ENCODE results near the gene ARHGAP32.
"Not testable (repeated sequence)": the region's sequence is repeated elsewhere in the genome, so short reads cannot be mapped to it uniquely, and the experiment has no call there.

ARHGAP32 gene

DNA sequence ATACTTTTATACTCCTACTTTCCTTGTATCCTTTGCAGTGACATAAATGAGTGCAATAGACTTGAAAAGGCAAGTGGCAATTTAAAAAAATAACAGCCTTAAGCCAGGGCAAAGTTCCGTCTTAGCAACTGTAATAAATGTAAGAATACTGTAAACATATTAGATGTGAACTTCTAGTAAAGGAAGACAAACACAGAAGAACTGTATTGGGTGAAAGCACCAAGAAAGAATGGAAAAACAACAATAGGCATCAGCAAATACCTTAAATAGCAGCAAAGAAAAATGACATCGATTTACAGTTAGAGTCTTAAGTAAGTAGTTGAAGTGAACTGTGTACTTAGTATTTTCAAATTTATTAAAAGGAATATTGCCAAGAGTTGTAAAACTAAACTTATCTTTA is 174.0 kb downstream of the ARHGAP32 start:
- no peak for FAIRE-seq
- TF ChIP-seq PAX5 (IDR thresholded peaks at IDR 0.05; ENCODE audit: insufficient read depth, low read length, severe bottlenecking), result no peak
- no peak for DNase-seq (ENCODE audit: insufficient read length, low spot score)

DNA sequence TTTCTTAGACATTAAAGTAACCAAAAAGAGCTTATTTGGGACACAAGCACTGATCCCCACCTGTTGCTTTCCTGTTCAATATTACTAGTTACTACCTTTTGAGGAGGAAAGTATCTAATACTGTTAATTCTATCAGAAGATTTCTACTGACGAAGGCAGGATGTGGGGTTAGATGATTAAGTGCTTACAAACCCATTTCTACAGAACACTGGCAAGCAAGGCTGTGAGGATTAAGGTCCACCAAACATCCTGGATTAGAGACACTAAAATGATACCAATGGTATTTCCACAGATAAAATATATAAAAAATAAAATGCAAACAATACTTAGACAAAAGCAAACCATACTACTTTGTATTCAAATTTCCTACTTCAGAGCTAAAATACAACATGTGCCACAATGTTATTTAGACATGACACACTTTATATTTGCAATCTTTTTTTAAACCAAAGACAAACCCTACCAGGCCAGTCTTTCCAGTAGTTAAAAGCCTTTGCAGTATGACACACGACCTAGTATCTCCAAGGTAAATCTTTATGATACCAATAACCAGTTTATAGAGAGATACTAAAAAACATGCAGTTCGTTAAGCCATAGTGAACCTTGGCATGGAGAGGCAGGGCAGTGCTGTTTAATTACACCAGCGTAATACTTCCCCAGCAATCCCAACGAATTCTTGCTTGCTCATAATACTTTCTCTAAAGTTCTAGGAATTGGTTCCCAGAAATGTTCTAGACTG is 178.2 kb downstream of the ARHGAP32 start:
- no peak for TF ChIP-seq POU2F2 (IDR thresholded peaks at IDR 0.05; ENCODE audit: low read depth, low read length)
- no peak for TF ChIP-seq PAX5 (IDR thresholded peaks at IDR 0.05; ENCODE audit: insufficient read depth, low read length, severe bottlenecking)
- TF ChIP-seq POLR2A (IDR thresholded peaks at IDR 0.05; ENCODE audit: low read depth, low read length), result no peak
- no peak for TF ChIP-seq SPI1 (IDR thresholded peaks at IDR 0.05; ENCODE audit: low read depth, low read length)
- no peak for TF ChIP-seq POLR2AphosphoS5 (IDR thresholded peaks at IDR 0.05; ENCODE audit: low read depth, low read length)
- no peak for TF ChIP-seq TAF1 (IDR thresholded peaks at IDR 0.05; ENCODE audit: low read depth, low read length)
- DNase-seq (ENCODE audit: insufficient read length, low spot score), result no peak
- no peak for FAIRE-seq

DNA sequence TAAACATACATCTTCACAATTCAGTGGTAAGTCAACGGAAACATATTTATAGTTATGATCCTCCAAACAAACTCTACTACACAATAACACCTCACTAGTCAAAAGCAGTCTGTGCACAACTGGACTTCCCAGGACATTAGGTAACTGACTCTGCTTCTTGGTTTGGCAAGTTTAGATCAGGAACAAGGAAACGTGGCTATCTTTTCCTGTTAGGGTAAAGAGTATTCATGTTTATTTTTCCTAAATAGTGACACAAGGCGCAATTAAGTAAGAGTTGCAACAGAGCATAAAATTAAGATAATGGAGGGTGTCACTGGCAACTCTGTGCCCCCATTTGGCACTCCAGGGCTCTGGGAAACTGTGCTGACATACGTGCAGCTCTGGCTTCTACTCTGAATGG is 179.2 kb downstream of the ARHGAP32 start:
- TF ChIP-seq SPI1 (IDR thresholded peaks at IDR 0.05; ENCODE audit: low read depth, low read length), result no peak
- no peak for TF ChIP-seq POLR2A (IDR thresholded peaks at IDR 0.05; ENCODE audit: low read depth, low read length)
- no peak for TF ChIP-seq PAX5 (IDR thresholded peaks at IDR 0.05; ENCODE audit: insufficient read depth, low read length, severe bottlenecking)
- TF ChIP-seq POU2F2 (IDR thresholded peaks at IDR 0.05; ENCODE audit: low read depth, low read length), result no peak
- DNase-seq (ENCODE audit: insufficient read length, low spot score) (no peak), FAIRE-seq (no peak)

DNA sequence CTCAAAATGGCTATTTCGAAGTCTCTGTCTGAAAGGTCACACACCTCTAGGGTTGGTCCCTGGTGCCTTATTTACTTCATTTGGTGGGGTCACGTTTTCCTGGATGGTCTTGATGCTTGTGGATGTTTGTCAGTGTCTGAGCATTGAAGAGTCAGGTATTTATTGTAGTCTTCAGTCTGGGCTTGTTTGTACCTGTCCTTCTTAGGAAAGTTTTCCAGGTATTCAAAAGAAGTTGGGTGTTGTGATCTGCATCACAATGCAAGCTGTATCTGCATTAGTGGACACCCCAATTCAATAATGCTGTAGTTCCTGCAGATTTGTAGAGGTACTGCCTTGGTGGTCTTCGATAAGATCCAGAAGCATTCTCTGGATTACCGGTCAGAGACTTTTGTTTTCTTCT is 186.0 kb downstream of the ARHGAP32 start:
- no peak for TF ChIP-seq POLR2A (IDR thresholded peaks at IDR 0.05; ENCODE audit: low read depth, low read length)
- no peak for TF ChIP-seq PAX5 (IDR thresholded peaks at IDR 0.05; ENCODE audit: insufficient read depth, low read length, severe bottlenecking)
- no peak for TF ChIP-seq POLR2AphosphoS5 (IDR thresholded peaks at IDR 0.05; ENCODE audit: low read depth, low read length)
- no peak for TF ChIP-seq POU2F2 (IDR thresholded peaks at IDR 0.05; ENCODE audit: low read depth, low read length)
- TF ChIP-seq SPI1 (IDR thresholded peaks at IDR 0.05; ENCODE audit: low read depth, low read length), result no peak
- TF ChIP-seq TAF1 (IDR thresholded peaks at IDR 0.05; ENCODE audit: low read depth, low read length), result no peak
- DNase-seq (ENCODE audit: insufficient read length, low spot score), result no peak
- no peak for FAIRE-seq

DNA sequence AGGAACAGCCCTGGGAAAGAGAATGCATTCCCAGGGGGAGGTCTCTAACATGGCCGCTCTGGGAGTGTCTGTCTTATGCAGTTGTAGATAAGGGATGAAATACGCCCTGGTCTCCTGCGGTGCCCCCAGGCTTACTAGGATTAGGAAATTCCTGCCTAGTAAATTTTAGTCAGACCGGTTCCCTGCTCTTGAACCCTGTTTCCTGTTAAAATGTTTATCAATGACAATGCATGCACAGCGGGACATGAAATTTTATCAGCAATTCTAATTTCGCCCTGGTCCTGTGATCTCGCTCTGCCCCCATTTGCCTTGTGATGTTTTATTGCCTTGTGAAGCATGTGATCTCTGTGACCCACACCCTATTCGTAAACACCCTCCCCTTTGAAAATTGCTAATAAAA is 193.0 kb downstream of the ARHGAP32 start:
- not testable (repeated sequence) for FAIRE-seq; DNase-seq (ENCODE audit: insufficient read length, low spot score)

DNA sequence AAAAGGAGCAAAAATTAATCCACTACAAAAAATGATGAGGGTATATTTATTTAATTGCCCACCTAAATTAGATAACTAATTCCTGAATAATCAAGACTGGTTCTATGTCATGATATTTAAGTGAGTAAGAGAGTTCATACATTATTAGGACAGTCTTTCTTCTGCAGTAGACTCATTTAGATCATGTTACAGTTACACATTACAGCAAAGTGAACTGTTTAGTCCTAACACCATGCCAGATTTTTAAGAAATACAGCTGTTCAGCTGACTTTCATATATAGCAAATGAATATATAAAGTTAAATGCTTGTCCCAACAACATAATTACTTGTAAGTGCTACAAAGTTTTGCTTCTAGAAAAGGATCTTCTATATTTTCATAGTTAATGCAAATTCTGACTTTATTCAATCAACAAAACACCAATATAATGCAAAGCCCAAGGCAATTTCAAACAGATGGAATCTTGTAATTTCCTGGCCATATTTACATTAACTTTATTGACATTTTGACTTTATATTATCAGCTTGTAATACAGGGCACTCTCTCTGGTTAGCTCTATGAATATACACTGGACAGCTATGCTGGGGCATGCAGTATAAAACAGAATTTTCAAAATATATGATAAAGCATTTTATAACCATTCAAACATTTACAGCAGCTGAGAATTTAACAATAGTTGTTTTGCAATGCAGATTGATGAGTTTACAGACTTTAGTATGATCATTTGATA is 203.7 kb downstream of the ARHGAP32 start:
- FAIRE-seq, result no peak
- no peak for TF ChIP-seq PAX5 (IDR thresholded peaks at IDR 0.05; ENCODE audit: insufficient read depth, low read length, severe bottlenecking)
- no peak for TF ChIP-seq POU2F2 (IDR thresholded peaks at IDR 0.05; ENCODE audit: low read depth, low read length)
- TF ChIP-seq POLR2AphosphoS5 (IDR thresholded peaks at IDR 0.05; ENCODE audit: low read depth, low read length), result no peak
- TF ChIP-seq POLR2A (IDR thresholded peaks at IDR 0.05; ENCODE audit: low read depth, low read length), result no peak
- no peak for TF ChIP-seq SPI1 (IDR thresholded peaks at IDR 0.05; ENCODE audit: low read depth, low read length)
- no peak for TF ChIP-seq TAF1 (IDR thresholded peaks at IDR 0.05; ENCODE audit: low read depth, low read length)
- no peak for DNase-seq (ENCODE audit: insufficient read length, low spot score)

DNA sequence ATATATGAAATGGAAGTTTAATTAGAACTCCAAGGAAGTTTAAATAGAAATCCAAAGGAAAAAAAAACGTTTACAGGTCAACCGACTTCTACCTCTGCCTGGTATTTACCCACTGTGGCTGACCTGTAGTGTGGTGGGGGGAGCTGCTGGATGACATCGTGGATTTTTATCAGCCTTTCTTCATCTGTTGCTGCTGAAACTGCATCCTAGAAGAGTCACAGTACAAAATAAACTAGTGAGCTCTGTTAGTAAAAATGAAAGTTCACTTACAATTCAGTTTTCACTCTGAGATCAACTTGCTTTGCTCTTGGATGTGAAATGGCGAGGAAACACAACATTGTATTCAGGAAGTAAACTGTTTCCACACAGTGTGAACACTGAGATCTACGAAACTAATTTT is 206.2 kb downstream of the ARHGAP32 start:
- no peak for TF ChIP-seq SPI1 (IDR thresholded peaks at IDR 0.05; ENCODE audit: low read depth, low read length)
- TF ChIP-seq POLR2A (IDR thresholded peaks at IDR 0.05; ENCODE audit: low read depth, low read length), result no peak
- no peak for TF ChIP-seq POLR2AphosphoS5 (IDR thresholded peaks at IDR 0.05; ENCODE audit: low read depth, low read length)
- TF ChIP-seq PAX5 (IDR thresholded peaks at IDR 0.05; ENCODE audit: insufficient read depth, low read length, severe bottlenecking), result no peak
- no peak for TF ChIP-seq TAF1 (IDR thresholded peaks at IDR 0.05; ENCODE audit: low read depth, low read length)
- no peak for TF ChIP-seq POU2F2 (IDR thresholded peaks at IDR 0.05; ENCODE audit: low read depth, low read length)
- no peak for DNase-seq (ENCODE audit: insufficient read length, low spot score)

DNA sequence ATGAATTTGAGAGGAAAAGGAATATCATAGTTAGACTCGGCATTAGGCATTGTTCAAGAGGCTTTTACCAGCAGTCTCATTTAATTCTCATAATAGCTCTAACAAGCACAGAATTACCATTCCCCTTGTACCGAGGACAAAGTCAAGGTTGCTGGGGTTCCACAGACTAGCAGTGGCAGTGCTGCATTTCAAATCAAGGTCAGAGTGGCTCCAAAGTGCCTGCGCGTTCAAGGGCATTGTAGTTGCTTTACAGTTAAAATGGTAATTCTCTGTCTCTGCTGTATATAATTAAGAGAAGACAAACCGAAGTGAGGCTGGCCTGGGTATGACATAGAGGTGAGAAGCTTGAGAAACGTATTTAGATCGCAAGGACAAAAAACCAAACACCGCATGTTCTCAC is 209.1 kb downstream of the ARHGAP32 start:
- TF ChIP-seq POLR2AphosphoS5 (IDR thresholded peaks at IDR 0.05; ENCODE audit: low read depth, low read length), result no peak
- TF ChIP-seq POU2F2 (IDR thresholded peaks at IDR 0.05; ENCODE audit: low read depth, low read length), result no peak
- no peak for TF ChIP-seq PAX5 (IDR thresholded peaks at IDR 0.05; ENCODE audit: insufficient read depth, low read length, severe bottlenecking)
- no peak for TF ChIP-seq POLR2A (IDR thresholded peaks at IDR 0.05; ENCODE audit: low read depth, low read length)
- TF ChIP-seq TAF1 (IDR thresholded peaks at IDR 0.05; ENCODE audit: low read depth, low read length), result no peak
- TF ChIP-seq SPI1 (IDR thresholded peaks at IDR 0.05; ENCODE audit: low read depth, low read length), result no peak
- no peak for DNase-seq (ENCODE audit: insufficient read length, low spot score)
- FAIRE-seq, result no peak

More for the DNA sequence above, 206.2 kb downstream of the ARHGAP32 start:
- no peak for FAIRE-seq

DNA sequence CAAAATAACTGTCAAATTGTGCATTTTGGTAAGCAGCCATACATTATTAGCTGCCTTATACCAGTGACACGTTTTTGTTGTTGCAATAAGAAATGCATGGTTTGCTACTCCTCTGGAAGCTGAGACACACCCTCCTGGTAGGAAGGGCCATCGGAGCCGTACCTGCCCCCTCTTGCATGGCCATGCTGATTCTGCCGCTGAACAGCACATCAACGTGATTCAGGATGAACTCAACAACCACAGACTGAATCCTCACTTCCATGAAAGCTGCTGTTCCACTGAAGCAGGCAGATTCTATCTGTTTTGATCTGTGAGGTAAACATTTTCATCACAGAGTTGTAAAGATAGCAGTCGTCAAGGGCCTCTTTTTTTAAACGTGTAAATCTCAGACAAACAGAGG is 210.9 kb downstream of the ARHGAP32 start:
- FAIRE-seq, result no peak
- TF ChIP-seq PAX5 (IDR thresholded peaks at IDR 0.05; ENCODE audit: insufficient read depth, low read length, severe bottlenecking) (no peak), SPI1 (IDR thresholded peaks at IDR 0.05; ENCODE audit: low read depth, low read length) (no peak), POLR2AphosphoS5 (IDR thresholded peaks at IDR 0.05; ENCODE audit: low read depth, low read length) (no peak)
- no peak for DNase-seq (ENCODE audit: insufficient read length, low spot score)

DNA sequence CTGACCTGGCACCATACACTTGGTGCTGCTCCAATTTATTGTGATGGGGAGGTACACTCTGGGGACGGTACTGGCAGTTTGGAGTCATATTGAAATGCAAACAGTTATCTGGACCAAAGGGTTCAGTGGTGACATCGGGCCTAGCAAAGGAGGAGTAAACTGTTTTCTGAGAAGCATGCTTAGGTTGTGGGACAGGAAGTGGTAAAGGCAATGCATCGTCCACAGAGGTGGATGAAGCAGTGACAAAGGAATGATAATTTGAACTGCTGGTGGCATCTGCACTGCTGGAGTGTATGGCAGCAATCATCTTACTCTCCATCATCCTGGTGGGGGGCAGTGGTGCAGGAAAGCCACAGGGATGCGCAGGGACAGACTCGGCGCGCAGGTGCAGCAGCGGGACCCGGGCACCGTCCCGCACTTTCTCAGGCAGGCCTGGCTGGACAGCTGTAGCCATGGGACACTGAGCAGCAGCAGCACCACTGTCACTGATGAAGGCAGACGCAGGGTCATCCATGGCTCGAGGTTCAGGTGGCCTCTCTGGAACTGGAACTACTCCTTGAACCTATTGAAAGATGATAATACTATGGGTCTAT is 221.4 kb downstream of the ARHGAP32 start:
- FAIRE-seq (no peak), DNase-seq (ENCODE audit: insufficient read length, low spot score) (no peak)
- no peak for TF ChIP-seq TAF1 (IDR thresholded peaks at IDR 0.05; ENCODE audit: low read depth, low read length)
- TF ChIP-seq POLR2AphosphoS5 (IDR thresholded peaks at IDR 0.05; ENCODE audit: low read depth, low read length), result no peak
